ENCODE results near the gene PDE3A.

DNA sequence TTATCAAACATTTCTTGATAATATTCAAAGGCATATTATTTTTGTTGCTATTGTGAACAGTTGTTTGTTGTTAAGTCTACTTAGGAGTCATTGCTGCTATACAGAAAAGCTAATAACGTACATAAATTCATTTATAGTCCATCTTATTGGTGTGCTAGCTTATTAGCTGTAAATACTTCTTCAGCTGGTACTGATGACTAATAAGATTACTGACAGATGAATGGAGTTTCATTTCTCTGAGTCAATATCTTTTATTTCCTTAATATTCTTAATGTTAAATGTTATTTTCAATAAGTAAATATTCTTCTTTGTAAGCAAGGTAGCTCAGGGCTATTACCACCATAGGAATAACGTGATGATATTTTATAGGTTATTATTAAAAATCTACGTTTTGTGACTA is 187.4 kb downstream of the PDE3A start:
- TF ChIP-seq POLR2A (IDR thresholded peaks at IDR 0.05) (no peak), CTCF (IDR thresholded peaks at IDR 0.05 in 4 of 5, conservative IDR thresholded peaks at IDR 0.05 in 1 of 5) (no peak)

Measured in gastrocnemius medialis (tissue), 4 donors.